A549 (cell line): ENCODE measurements around the gene BCLAF1. TPM values are rescaled to one million over a fixed set of nuclear protein-coding genes. Genes with fewer than 3 reads are reported as not detected.

Source experiments
- ATAC-seq, 2 experiments: fragments of 200-7000 bp in 1 of 2; fragments of >200 bp in 1 of 2; cut with Nextera tagmentation in 1 of 2; cut with Tn5 transposase in 1 of 2; 3 replicates each; pipeline versions ENCODE4 v1.8.0 to v1.9.1; 2018 to 2020; ENCODE audit warnings: mild to moderate bottlenecking in 1 of 2, moderate library complexity in 1 of 2
- CTCF ChIA-PET: fragments of 300-600 bp; sonication (Branson Sonifier 250); formaldehyde crosslinking; extraction: SDS; loops from one replicate; lab custom pipeline; 2021; ENCODE audit warnings: antibody characterized with exemption, inconsistent platforms; lab: Yijun Ruan, JAX
- POLR2A ChIA-PET: fragments of 350-600 bp; formaldehyde crosslinking; extraction: SDS; loops from one replicate; lab custom pipeline; 2021; ENCODE audit warnings: antibody characterized with exemption, inconsistent platforms; lab: Yijun Ruan, JAX
- DNase-seq, 2 experiments: peaks; one replicate each; pipeline versions ENCODE4 v3.0.0 to v3.0.0-alpha.2; 2011 to 2016; ENCODE audit warnings: low read depth in 1 of 2, low spot score in 1 of 2
- FAIRE-seq: peaks from 2 replicates; lab custom pipeline; 2011; peaks lifted over from hg19 to GRCh38; lab: Jason Lieb, UNC
- H3K27ac ChIP-seq, 2 experiments: fragments of >200 bp; sonication (Bioruptor Twin); formaldehyde crosslinking; 3 replicates each; pipeline ENCODE4 v1.5.1; 2016 to 2017
- H3K4me1 ChIP-seq: fragments of >200 bp; sonication (Bioruptor Twin); formaldehyde crosslinking; 3 replicates; pipeline ENCODE4 v1.6.1; 2016
- H3K4me2 ChIP-seq: fragments of >200 bp; sonication (Bioruptor Twin); formaldehyde crosslinking; 3 replicates; pipeline ENCODE4 v1.6.1; 2016
- H3K4me3 ChIP-seq: fragments of >200 bp; sonication (Bioruptor Twin); formaldehyde crosslinking; 3 replicates; pipeline ENCODE4 v1.5.1; 2016
- H3K9me3 ChIP-seq: fragments of >200 bp; sonication (Bioruptor Twin); formaldehyde crosslinking; 3 replicates; pipeline ENCODE4 v1.6.1; 2016
- CBX8 ChIP-seq: fragments of 200-600 bp; sonication (generic); IDR thresholded peaks from 2 replicates; pipeline ENCODE4 v1.6.1; 2016
- CHD2 ChIP-seq: fragments of 150-350 bp; IDR thresholded peaks from 2 replicates; pipeline ENCODE4 v1.6.1; 2014; ENCODE audit warnings: low read length; ENCODE audit not compliant: partially characterized antibody
- E2F6 ChIP-seq: IDR thresholded peaks from 2 replicates; pipeline ENCODE4 v1.6.1; 2012; ENCODE audit warnings: low read depth, borderline replicate concordance
- EHMT2 ChIP-seq: fragments of 200-600 bp; sonication (generic); IDR thresholded peaks from 2 replicates; pipeline ENCODE4 v1.6.1; 2016; ENCODE audit warnings: antibody characterized with exemption, low read depth, mild to moderate bottlenecking, moderate library complexity
- FOSL2 ChIP-seq, 2 experiments: fragments of 450-650 bp in 1 of 2; fragments of >200 bp in 1 of 2; sonication (Bioruptor Twin) in 1 of 2; formaldehyde crosslinking; IDR thresholded peaks; 2 replicates each; pipeline versions ENCODE4 v1.5.0 to v1.6.1; 2016 to 2020; ENCODE audit warnings: mild to moderate bottlenecking in 1 of 2, moderate library complexity in 1 of 2
- FOXS1 ChIP-seq: fragments of 250-450 bp; sonication (Bioruptor Pico); IDR thresholded peaks from 2 replicates; pipeline ENCODE4 v1.5.0; 2020; ENCODE audit warnings: mild to moderate bottlenecking, moderate library complexity
- HMGXB4 ChIP-seq: fragments of 250-450 bp; sonication (Bioruptor Pico); IDR thresholded peaks from 2 replicates; pipeline ENCODE4 v1.5.0; 2021; ENCODE audit warnings: mild to moderate bottlenecking, moderate library complexity, borderline replicate concordance
- HOXB13 ChIP-seq: fragments of 250-450 bp; sonication (Bioruptor Pico); IDR thresholded peaks from 2 replicates; pipeline ENCODE4 v1.5.0; 2020; ENCODE audit warnings: low read depth, mild to moderate bottlenecking, moderate library complexity
- HOXB5 ChIP-seq: fragments of 250-450 bp; sonication (Bioruptor Pico); IDR thresholded peaks from 2 replicates; pipeline ENCODE4 v1.5.0; 2020; ENCODE audit warnings: mild to moderate bottlenecking, moderate library complexity
- KDM1A ChIP-seq: fragments of 200-600 bp; sonication (generic); IDR thresholded peaks from 2 replicates; pipeline ENCODE4 v1.6.1; 2016; ENCODE audit warnings: low read depth, mild to moderate bottlenecking
- KDM5A ChIP-seq: fragments of 200-600 bp; sonication (generic); IDR thresholded peaks from 2 replicates; pipeline ENCODE4 v1.6.1; 2016; ENCODE audit warnings: antibody characterized with exemption, mild to moderate bottlenecking
- MAFK ChIP-seq: fragments of 450-650 bp; IDR thresholded peaks from 2 replicates; pipeline ENCODE4 v1.6.1; 2014; ENCODE audit not compliant: partially characterized antibody
- MYC ChIP-seq: IDR thresholded peaks from 2 replicates; pipeline ENCODE4 v1.6.1; 2012; ENCODE audit warnings: mild to moderate bottlenecking, inconsistent platforms, low read length, improper control_type of control experiment, borderline replicate concordance
- NR3C1 ChIP-seq: fragments of >200 bp; sonication (Bioruptor Twin); formaldehyde crosslinking; IDR thresholded peaks from 3 replicates; pipeline ENCODE4 v1.6.1; 2017
- PBX3 ChIP-seq: IDR thresholded peaks from 2 replicates; pipeline ENCODE4 v1.6.1; 2012
- RARB ChIP-seq: fragments of 250-450 bp; sonication (Bioruptor Pico); IDR thresholded peaks from 2 replicates; pipeline ENCODE4 v1.8.0; 2021; ENCODE audit warnings: mild to moderate bottlenecking, moderate library complexity
- RNF2 ChIP-seq: fragments of 200-600 bp; sonication (generic); IDR thresholded peaks from 2 replicates; pipeline ENCODE4 v1.6.1; 2016; ENCODE audit warnings: low read depth, mild to moderate bottlenecking, antibody characterized with exemption, moderate library complexity, borderline replicate concordance
- SREBF2 ChIP-seq: fragments of 450-650 bp; IDR thresholded peaks from 2 replicates; pipeline ENCODE4 v1.6.1; 2014; ENCODE audit warnings: mild to moderate bottlenecking, moderate library complexity
- TP53 ChIP-seq: fragments of 250-450 bp; sonication (Bioruptor Pico); IDR thresholded peaks from 2 replicates; pipeline ENCODE4 v1.5.0; 2021; ENCODE audit warnings: mild to moderate bottlenecking, moderate library complexity
- USF2 ChIP-seq: fragments of 450-650 bp; IDR thresholded peaks from 2 replicates; pipeline ENCODE4 v1.6.1; 2014; ENCODE audit warnings: antibody characterized with exemption
- ZC3H11A ChIP-seq: fragments of 450-650 bp; IDR thresholded peaks from 2 replicates; pipeline ENCODE4 v1.6.1; 2014; ENCODE audit warnings: antibody characterized with exemption, mild to moderate bottlenecking
- ZNF302 ChIP-seq: fragments of 250-450 bp; sonication (Bioruptor Pico); IDR thresholded peaks from 2 replicates; pipeline ENCODE4 v1.9.0; 2021; ENCODE audit warnings: inconsistent platforms, mild to moderate bottlenecking, moderate library complexity
- WGBS: methylation state at CpG from one replicate; pipeline ENCODE4 v1.1.6; 2017; ENCODE audit errors: missing lambda C conversion rate; 5-methylcytosine and 5-hydroxymethylcytosine counted together
- polyA plus RNA-seq, 4 experiments: library from polyadenylated mRNA; depleted of rRNA in 3 of 4; stranded (reverse); fragments of >200 nt; fragmentation: RNase III in 1 of 4; extraction: RNeasy Plus Mini Kit Qiagen cat#74134 plus additional on column Dnase treatment in 1 of 4; gene quantifications; 2 replicates in 3 of 4; 3 replicates in 1 of 4; pipeline ENCODE4 v1.2.3, GENCODE V29; 2011 to 2017

Gene BCLAF1
- polyA plus RNA-seq, 2 of the 4 experiments (the other 2 are of a cell fraction): 96.0 to 122 TPM

GRCh38 chr6:136307351-136307750 is 17.7 kb upstream of the BCLAF1 start:
- H3K9me3 ChIP-seq: no peaks in the 10 kb centered on the region
- CTCF ChIA-PET: no interaction called here
- no peak for FAIRE-seq
- H3K27ac ChIP-seq: no peak overlapping the region
- TF ChIP-seq EHMT2: no peak
- no peak for TF ChIP-seq FOSL2 (IDR thresholded peaks at IDR 0.05)
- TF ChIP-seq FOSL2 (CRISPR knock-in tag; IDR thresholded peaks at IDR 0.05): no peak
- no peak for TF ChIP-seq CBX8
- TF ChIP-seq HMGXB4 (CRISPR knock-in tag): no peak
- no peak for TF ChIP-seq KDM5A
- TF ChIP-seq CHD2: no peak
- TF ChIP-seq USF2: no peak
- no peak for TF ChIP-seq TP53 (CRISPR knock-in tag)
- no peak for TF ChIP-seq PBX3
- no peak for TF ChIP-seq HOXB13 (CRISPR knock-in tag)
- TF ChIP-seq, all 56 proteins: peak for 0
- ATAC-seq: no peak
- no peak overlapping the region for H3K4me2 ChIP-seq
- POLR2A ChIA-PET: no interaction called here
- H3K4me3 ChIP-seq: no peak overlapping the region
- H3K4me1 ChIP-seq: no peaks in the 10 kb centered on the region
- no peak for DNase-seq

- FAIRE-seq: no peak
- TF ChIP-seq RNF2: no peak
- TF ChIP-seq HOXB5 (CRISPR knock-in tag): no peak
- TF ChIP-seq E2F6: no peak
- CTCF ChIA-PET: interaction anchor here (0.6 kb wide), 1 partner anchor 856 kb away, joined by 4 read pairs; no protein-coding TSS in a partner anchor
Observed at GRCh38 chr6:136306466-136306865, 16.8 kb upstream of the BCLAF1 start.

GRCh38 chr6:136304410-136304809 is 14.8 kb upstream of the BCLAF1 start:
- TF ChIP-seq MAFK: peak; percentile 27
- no peak for TF ChIP-seq EHMT2
- TF ChIP-seq, all 56 proteins: peak for 1
- H3K27ac ChIP-seq: no peak overlapping the region
- H3K4me2 ChIP-seq: no peak overlapping the region
- ChIA-PET POLR2A (no interaction called here), CTCF (interaction anchor here (2.3 kb wide), 1 partner anchor 14 kb away, joined by 5 read pairs; no protein-coding TSS in a partner anchor)
- ATAC-seq: no peak
- 72% methylated on average over 4 of the region's 4 CpGs for WGBS
- no peak for DNase-seq
- H3K9me3 ChIP-seq: no peaks in the 10 kb centered on the region
- H3K4me3 ChIP-seq: no peak overlapping the region
- FAIRE-seq: no peak
- no peaks in the 10 kb centered on the region for H3K4me1 ChIP-seq

More at GRCh38 chr6:136306466-136306865, 16.8 kb upstream of the BCLAF1 start:
- no peaks in the 10 kb centered on the region for H3K9me3 ChIP-seq
- H3K4me3 ChIP-seq: no peak overlapping the region
- H3K27ac ChIP-seq: no peak overlapping the region
- no peak overlapping the region for H3K4me2 ChIP-seq
- 36% methylated on average over 1 of the region's 1 CpG for WGBS
- no peaks in the 10 kb centered on the region for H3K4me1 ChIP-seq
- POLR2A ChIA-PET: no interaction called here
- DNase-seq: no peak
- no peak for ATAC-seq

GRCh38 chr6:136303516-136303915 is 13.9 kb upstream of the BCLAF1 start:
- H3K9me3 ChIP-seq: no peaks in the 10 kb centered on the region
- ATAC-seq (no peak), FAIRE-seq (no peak)
- H3K4me1 ChIP-seq: no peaks in the 10 kb centered on the region
- WGBS: 75% methylated on average over 3 of the region's 3 CpGs
- POLR2A ChIA-PET: no interaction called here
- no peak for TF ChIP-seq HOXB13 (CRISPR knock-in tag)
- TF ChIP-seq ZC3H11A: no peak
- TF ChIP-seq KDM5A: no peak
- no peak for TF ChIP-seq KDM1A
- TF ChIP-seq RNF2: no peak
- no peak for TF ChIP-seq MYC
- no peak for TF ChIP-seq RARB (CRISPR knock-in tag)
- no peak for TF ChIP-seq SREBF2
- no peak for TF ChIP-seq ZNF302 (CRISPR knock-in tag)
- no peak for TF ChIP-seq FOXS1 (CRISPR knock-in tag)
- no peak for TF ChIP-seq E2F6
- no peak for TF ChIP-seq NR3C1
- TF ChIP-seq, all 56 proteins: peak for 0
- no peak overlapping the region for H3K4me2 ChIP-seq
- H3K27ac ChIP-seq: no peak overlapping the region
- DNase-seq: no peak
- CTCF ChIA-PET: interaction anchor here (1.0 to 2.3 kb wide), 2 partner anchors 13 to 15 kb away, joined by 4 to 5 read pairs; partner anchors contain the start of gene BCLAF1
- H3K4me3 ChIP-seq: no peak overlapping the region
